Stomach smooth muscle (tissue), 2 donors: Measurements from ENCODE around the gene CACNA1H.

Source experiments
- H3K27ac ChIP-seq: one replicate; pipeline ENCODE4 v1.7.0; 2013; ENCODE audit warnings: mild to moderate bottlenecking, low read length, inconsistent platforms
- H3K27me3 ChIP-seq, 2 donors: one replicate each; pipeline ENCODE4 v1.7.0; 2013; ENCODE audit warnings: low read length in 2 of 2; ENCODE audit not compliant: insufficient read depth in 2 of 2, control insufficient read depth in 1 of 2
- H3K36me3 ChIP-seq, 2 donors: one replicate each; pipeline ENCODE4 v1.7.0; 2013; ENCODE audit warnings: low read length in 2 of 2; ENCODE audit not compliant: control insufficient read depth in 2 of 2, insufficient read depth in 2 of 2
- H3K4me1 ChIP-seq: one replicate; pipeline ENCODE4 v1.7.0; 2013; ENCODE audit warnings: low read length; ENCODE audit not compliant: control insufficient read depth, insufficient read depth
- H3K4me3 ChIP-seq, 2 donors: one replicate each; pipeline ENCODE4 v1.7.0; 2013; ENCODE audit warnings: low read length in 2 of 2
- H3K9ac ChIP-seq, 2 donors: one replicate each; pipeline ENCODE4 v1.7.0; 2013; ENCODE audit warnings: low read length in 2 of 2, mild to moderate bottlenecking in 1 of 2
- H3K9me3 ChIP-seq, 2 donors: one replicate each; pipeline ENCODE4 v1.7.0; 2013; ENCODE audit warnings: low read length in 2 of 2; ENCODE audit not compliant: control insufficient read depth in 2 of 2
- donor health status: healthy.
- donor health status: Pancreatic carcinoma.

Gene CACNA1H

GRCh38 chr16:1113889-1114526, 38.9 kb upstream of the CACNA1H start:
- Histone ChIP-seq H3K4me3 (no peak overlapping the region), H3K27me3 (no peaks in the 10 kb centered on the region), H3K9me3 (no peaks in the 10 kb centered on the region), H3K36me3 (no peaks in the 10 kb centered on the region), H3K9ac (no peak overlapping the region), H3K27ac (no peak overlapping the region), H3K4me1 (peaks cover 3% of the 10 kb centered on the region)

GRCh38 chr16:1116693-1117077, 36.2 kb upstream of the CACNA1H start:
- H3K36me3 ChIP-seq, result no peaks in the 10 kb centered on the region
- H3K4me1 ChIP-seq, result no peaks in the 10 kb centered on the region
- H3K27ac ChIP-seq, result no peak overlapping the region
- no peaks in the 10 kb centered on the region for H3K27me3 ChIP-seq
- H3K4me3 ChIP-seq, result no peak overlapping the region
- H3K9me3 ChIP-seq, result no peaks in the 10 kb centered on the region
- no peak overlapping the region for H3K9ac ChIP-seq

GRCh38 chr16:1117176-1117900, 35.6 kb upstream of the CACNA1H start:
- Histone ChIP-seq H3K4me3 (no peak overlapping the region), H3K9me3 (no peaks in the 10 kb centered on the region), H3K4me1 (no peaks in the 10 kb centered on the region), H3K9ac (no peak overlapping the region), H3K27ac (no peak overlapping the region), H3K27me3 (no peaks in the 10 kb centered on the region), H3K36me3 (no peaks in the 10 kb centered on the region)

GRCh38 chr16:1117926-1118325, 35.0 kb upstream of the CACNA1H start:
- Histone ChIP-seq H3K9me3 (no peaks in the 10 kb centered on the region), H3K27ac (no peak overlapping the region), H3K9ac (no peak overlapping the region), H3K4me1 (no peaks in the 10 kb centered on the region), H3K36me3 (no peaks in the 10 kb centered on the region), H3K4me3 (no peak overlapping the region), H3K27me3 (no peaks in the 10 kb centered on the region)

- H3K4me3 ChIP-seq, result no peak overlapping the region
- no peaks in the 10 kb centered on the region for H3K36me3 ChIP-seq
- no peaks in the 10 kb centered on the region for H3K9me3 ChIP-seq
- no peak overlapping the region for H3K27ac ChIP-seq
- H3K27me3 ChIP-seq, result no peaks in the 10 kb centered on the region
- H3K9ac ChIP-seq, result no peak overlapping the region
- H3K4me1 ChIP-seq, result no peaks in the 10 kb centered on the region
Observed at GRCh38 chr16:1119129-1119528, 33.8 kb upstream of the CACNA1H start.

- Histone ChIP-seq H3K27me3 (no peaks in the 10 kb centered on the region), H3K9me3 (no peaks in the 10 kb centered on the region), H3K36me3 (no peaks in the 10 kb centered on the region), H3K27ac (no peak overlapping the region), H3K4me1 (no peaks in the 10 kb centered on the region), H3K4me3 (no peak overlapping the region), H3K9ac (no peak overlapping the region)
Observed at GRCh38 chr16:1119766-1120576, 32.9 kb upstream of the CACNA1H start.

GRCh38 chr16:1120577-1120941, 32.3 kb upstream of the CACNA1H start:
- Histone ChIP-seq H3K4me1 (no peaks in the 10 kb centered on the region), H3K9ac (no peak overlapping the region), H3K36me3 (no peaks in the 10 kb centered on the region), H3K27ac (no peak overlapping the region), H3K27me3 (no peaks in the 10 kb centered on the region), H3K4me3 (no peak overlapping the region), H3K9me3 (no peaks in the 10 kb centered on the region)

GRCh38 chr16:1121009-1121408, 31.9 kb upstream of the CACNA1H start:
- no peak overlapping the region for H3K4me3 ChIP-seq
- no peaks in the 10 kb centered on the region for H3K36me3 ChIP-seq
- no peaks in the 10 kb centered on the region for H3K9me3 ChIP-seq
- H3K9ac ChIP-seq, result no peak overlapping the region
- no peaks in the 10 kb centered on the region for H3K4me1 ChIP-seq
- H3K27ac ChIP-seq, result no peak overlapping the region
- H3K27me3 ChIP-seq, result no peaks in the 10 kb centered on the region

- Histone ChIP-seq H3K9ac (no peak overlapping the region), H3K4me1 (no peaks in the 10 kb centered on the region), H3K4me3 (no peak overlapping the region), H3K27ac (no peak overlapping the region), H3K9me3 (no peaks in the 10 kb centered on the region), H3K27me3 (no peaks in the 10 kb centered on the region), H3K36me3 (no peaks in the 10 kb centered on the region)
Observed at GRCh38 chr16:1121601-1122397, 31.1 kb upstream of the CACNA1H start.

GRCh38 chr16:1122398-1122765, 30.5 kb upstream of the CACNA1H start:
- Histone ChIP-seq H3K27ac (no peak overlapping the region), H3K36me3 (no peaks in the 10 kb centered on the region), H3K9me3 (no peaks in the 10 kb centered on the region), H3K4me3 (no peak overlapping the region), H3K9ac (no peak overlapping the region), H3K4me1 (no peaks in the 10 kb centered on the region), H3K27me3 (no peaks in the 10 kb centered on the region)
